ENCODE results near the gene BEND7.

DNA sequence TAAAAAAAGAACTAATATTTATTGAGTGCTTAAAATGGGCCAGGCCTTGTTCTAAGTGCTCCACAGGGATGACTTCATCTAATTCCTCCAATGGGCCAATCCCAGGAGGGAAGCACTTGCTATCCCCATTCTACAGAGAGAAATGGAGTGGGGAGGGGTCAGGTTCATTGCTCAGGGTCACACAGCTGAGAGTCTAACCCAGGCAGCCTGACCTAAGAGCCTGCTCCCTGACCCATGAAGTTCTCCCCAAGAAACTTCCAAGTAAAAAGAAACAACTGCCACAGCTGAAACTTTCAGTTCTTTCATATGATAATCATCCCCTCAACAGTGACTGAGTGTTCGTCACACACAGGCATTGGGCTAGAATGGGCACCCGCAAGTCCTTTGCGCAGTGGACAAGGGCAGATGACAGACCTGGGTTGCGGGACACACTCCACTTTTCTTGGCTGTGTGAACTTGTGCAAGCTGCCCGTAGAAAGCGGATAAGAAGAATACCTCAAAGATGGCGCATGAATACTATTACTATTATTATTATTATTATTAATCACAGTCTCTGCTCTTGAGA, 39.7 kb downstream of the BEND7 start:
- TF ChIP-seq POLR2A (IDR thresholded peaks at IDR 0.05; ENCODE audit: low read depth, low read length) (no peak), POLR2AphosphoS5 (IDR thresholded peaks at IDR 0.05; ENCODE audit: low read depth, low read length) (no peak), TAF1 (IDR thresholded peaks at IDR 0.05; ENCODE audit: borderline replicate concordance, low read depth, low read length) (no peak)
